Endodermal cell (in vitro differentiated cells): ENCODE data around the gene RIMBP2. TPM values are rescaled to one million over a fixed set of nuclear protein-coding genes. Genes with fewer than 3 reads are reported as not detected.
A peak's percentile ranks its signal among the peaks of the same experiment; 100 is the strongest.

Experiments
- DNase-seq: peaks from one replicate; pipeline ENCODE4 v3.0.0-alpha.2; 2017
- H3K27ac ChIP-seq: 2 replicates; pipeline ENCODE4 v1.5.1; 2013; ENCODE audit warnings: mild to moderate bottlenecking, low read depth, low read length, moderate library complexity
- H3K27me3 ChIP-seq: 2 replicates; pipeline ENCODE4 v1.6.1; 2013; ENCODE audit warnings: mild to moderate bottlenecking, low read length, moderate library complexity; ENCODE audit not compliant: insufficient read depth, control insufficient read depth, poor library complexity, severe bottlenecking
- H3K36me3 ChIP-seq: 2 replicates; pipeline ENCODE4 v1.7.0; 2013; ENCODE audit warnings: mild to moderate bottlenecking, low read length, moderate library complexity; ENCODE audit not compliant: control insufficient read depth, insufficient read depth
- H3K4me1 ChIP-seq: one replicate; pipeline ENCODE4 v1.7.0; 2013; ENCODE audit warnings: low read length; ENCODE audit not compliant: control insufficient read depth, insufficient read depth
- H3K4me3 ChIP-seq: 2 replicates; pipeline ENCODE4 v1.5.1; 2013; ENCODE audit warnings: mild to moderate bottlenecking, low read length, moderate library complexity
- H3K9ac ChIP-seq: 2 replicates; pipeline ENCODE4 v1.6.1; 2013; ENCODE audit warnings: mild to moderate bottlenecking, low read length, moderate library complexity; ENCODE audit not compliant: poor library complexity, severe bottlenecking; ENCODE audit errors: extremely low read depth
- H3K9me3 ChIP-seq: 2 replicates; pipeline ENCODE4 v1.6.1; 2013; ENCODE audit warnings: mild to moderate bottlenecking, low read length, moderate library complexity; ENCODE audit not compliant: control insufficient read depth
- H3K27ac Mint-ChIP-seq: 2 replicates; pipeline ENCODE4 v1.8.0; 2020; ENCODE audit warnings: mixed read lengths
- H3K27me3 Mint-ChIP-seq: 2 replicates; pipeline ENCODE4 v1.8.0; 2021; ENCODE audit warnings: mild to moderate bottlenecking, mixed read lengths; ENCODE audit not compliant: insufficient read depth
- H3K36me3 Mint-ChIP-seq: 2 replicates; pipeline ENCODE4 v1.8.0; 2020; ENCODE audit warnings: low read depth, mixed read lengths
- H3K4me1 Mint-ChIP-seq: 2 replicates; pipeline ENCODE4 v1.8.0; 2020; ENCODE audit warnings: mixed read lengths
- H3K4me3 Mint-ChIP-seq: 2 replicates; pipeline ENCODE4 v1.8.0; 2020; ENCODE audit warnings: mild to moderate bottlenecking, moderate library complexity, mixed read lengths
- H3K9me3 Mint-ChIP-seq: 2 replicates; pipeline ENCODE4 v1.8.0; 2020; ENCODE audit warnings: mild to moderate bottlenecking, mixed read lengths
- CTCF ChIP-seq: fragments of 200-600 bp; sonication (generic); conservative IDR thresholded peaks from 2 replicates; pipeline ENCODE4 v1.5.0; 2021; ENCODE audit warnings: antibody characterized with exemption, mild to moderate bottlenecking
- WGBS, 2 experiments: methylation state at CpG; one replicate each; pipeline versions ENCODE4 v1.1.5 to v1.1.7; 2013; ENCODE audit warnings: missing lambda C conversion rate in 2 of 2, mixed read lengths in 1 of 2; ENCODE audit not compliant: insufficient coverage in 1 of 2, insufficient read length in 1 of 2; 5-methylcytosine and 5-hydroxymethylcytosine counted together
- total RNA-seq, 2 donors: library from RNA; stranded (reverse); fragmentation: NEBNext Ultra II Directional in 1 of 2; extraction: Animal tissue kit (Norgen Biotek cat#: 25700) in 1 of 2; gene quantifications; 2 replicates in 1 of 2; 3 replicates in 1 of 2; pipeline ENCODE4 v1.2.1, GENCODE V29; 2021

RIMBP2 gene
- total RNA-seq, 2 donors from 2014 or later, result 0.13 to 3.4 TPM

GRCh38 chr12:130576371-130576816, 139.7 kb downstream of the RIMBP2 start:
- H3K9me3 ChIP-seq, result no peaks in the 10 kb centered on the region
- no peaks in the 10 kb centered on the region for H3K36me3 Mint-ChIP-seq
- H3K27me3 Mint-ChIP-seq, result no peaks in the 10 kb centered on the region
- H3K4me1 ChIP-seq, result peaks cover 5% of the 10 kb centered on the region
- WGBS, 2 experiments, result 93% methylated on average over 11 to 17 of the region's 17 CpGs
- no peak overlapping the region for H3K9ac ChIP-seq
- no peak overlapping the region for H3K27ac ChIP-seq
- no peak overlapping the region for H3K4me3 ChIP-seq
- H3K9me3 Mint-ChIP-seq, result no peaks in the 10 kb centered on the region
- no peaks in the 10 kb centered on the region for H3K27me3 ChIP-seq
- TF ChIP-seq CTCF, result no peak
- peak; percentile 39 for DNase-seq
- H3K4me1 Mint-ChIP-seq, result peaks cover 14% of the 10 kb centered on the region
- no peak overlapping the region for H3K27ac Mint-ChIP-seq
- no peaks in the 10 kb centered on the region for H3K36me3 ChIP-seq
- H3K4me3 Mint-ChIP-seq, result no peak overlapping the region

GRCh38 chr12:130574402-130574801, 141.7 kb downstream of the RIMBP2 start:
- Histone ChIP-seq H3K4me1 (peaks cover 2% of the 10 kb centered on the region), H3K27ac (no peak overlapping the region), H3K4me3 (no peak overlapping the region), H3K9me3 (no peaks in the 10 kb centered on the region), H3K27me3 (no peaks in the 10 kb centered on the region), H3K9ac (no peak overlapping the region), H3K36me3 (no peaks in the 10 kb centered on the region)
- H3K4me3 Mint-ChIP-seq, result no peak overlapping the region
- 88 to 90% methylated on average over 2 to 6 of the region's 6 CpGs for WGBS, 2 experiments
- no peaks in the 10 kb centered on the region for H3K9me3 Mint-ChIP-seq
- H3K4me1 Mint-ChIP-seq, result peaks cover 11% of the 10 kb centered on the region
- no peaks in the 10 kb centered on the region for H3K36me3 Mint-ChIP-seq
- TF ChIP-seq CTCF, result no peak
- no peaks in the 10 kb centered on the region for H3K27me3 Mint-ChIP-seq
- no peak overlapping the region for H3K27ac Mint-ChIP-seq
- peak; percentile 43 for DNase-seq

GRCh38 chr12:130573766-130574165, 142.3 kb downstream of the RIMBP2 start:
- Mint-ChIP-seq H3K9me3 (no peaks in the 10 kb centered on the region), H3K4me3 (no peak overlapping the region), H3K27ac (no peak overlapping the region), H3K4me1 (peaks cover 5% of the 10 kb centered on the region), H3K27me3 (no peaks in the 10 kb centered on the region), H3K36me3 (no peaks in the 10 kb centered on the region)
- no peak overlapping the region for H3K27ac ChIP-seq
- no peak overlapping the region for H3K9ac ChIP-seq
- H3K36me3 ChIP-seq, result no peaks in the 10 kb centered on the region
- no peaks in the 10 kb centered on the region for H3K27me3 ChIP-seq
- no peaks in the 10 kb centered on the region for H3K4me1 ChIP-seq
- no peak overlapping the region for H3K4me3 ChIP-seq
- peak; percentile 33 for DNase-seq
- H3K9me3 ChIP-seq, result no peaks in the 10 kb centered on the region
- WGBS, 2 experiments, result 88 to 95% methylated on average over 4 to 7 of the region's 7 CpGs
- no peak for TF ChIP-seq CTCF
